IMR-90 (cell line): ENCODE measurements around the gene SLC6A7.

Source experiments
- BHLHE40 ChIP-seq: fragments of 150-350 bp; IDR thresholded peaks from 2 replicates; pipeline ENCODE4 v1.6.1; 2016; ENCODE audit warnings: mild to moderate bottlenecking, low read depth, low read length
- CEBPB ChIP-seq: IDR thresholded peaks from 2 replicates; pipeline ENCODE4 v1.6.1; 2012; ENCODE audit warnings: low read depth, low read length, improper control_type of control experiment
- MAZ ChIP-seq: IDR thresholded peaks from 2 replicates; pipeline ENCODE4 v1.6.1; 2012; ENCODE audit warnings: low read depth, mild to moderate bottlenecking, low read length, improper control_type of control experiment, moderate library complexity, borderline replicate concordance
- MXI1 ChIP-seq: IDR thresholded peaks from 2 replicates; pipeline ENCODE4 v1.6.1; 2012; ENCODE audit warnings: low read depth, mild to moderate bottlenecking, low read length, moderate library complexity, borderline replicate concordance
- POLR2A ChIP-seq: IDR thresholded peaks from 2 replicates; pipeline ENCODE4 v1.6.1; 2012; ENCODE audit warnings: mild to moderate bottlenecking, low read depth, low read length
- RAD21 ChIP-seq: IDR thresholded peaks from 2 replicates; pipeline ENCODE4 v1.6.1; 2012; ENCODE audit warnings: low read length, improper control_type of control experiment
- RFX5 ChIP-seq: IDR thresholded peaks from 2 replicates; pipeline ENCODE4 v1.8.0; 2012; ENCODE audit warnings: low read depth, mild to moderate bottlenecking, low read length, moderate library complexity
- SMC3 ChIP-seq: fragments of 150-350 bp; IDR thresholded peaks from 2 replicates; pipeline ENCODE4 v1.6.1; 2016; ENCODE audit warnings: low read depth, mild to moderate bottlenecking, antibody characterized with exemption, low read length, moderate library complexity
- TF ChIP-seq, protein P1 (sequence below): conservative IDR thresholded peaks from 2 replicates; pipeline ENCODE4 v1.5.1; 2012; ENCODE audit warnings: mild to moderate bottlenecking, low read depth, low read length, improper control_type of control experiment
- TF ChIP-seq, protein P2 (sequence below): fragments of 150-350 bp; IDR thresholded peaks from 2 replicates; pipeline ENCODE4 v1.6.1; 2016; ENCODE audit warnings: low read depth, mild to moderate bottlenecking, low read length, moderate library complexity, borderline replicate concordance

DNA sequence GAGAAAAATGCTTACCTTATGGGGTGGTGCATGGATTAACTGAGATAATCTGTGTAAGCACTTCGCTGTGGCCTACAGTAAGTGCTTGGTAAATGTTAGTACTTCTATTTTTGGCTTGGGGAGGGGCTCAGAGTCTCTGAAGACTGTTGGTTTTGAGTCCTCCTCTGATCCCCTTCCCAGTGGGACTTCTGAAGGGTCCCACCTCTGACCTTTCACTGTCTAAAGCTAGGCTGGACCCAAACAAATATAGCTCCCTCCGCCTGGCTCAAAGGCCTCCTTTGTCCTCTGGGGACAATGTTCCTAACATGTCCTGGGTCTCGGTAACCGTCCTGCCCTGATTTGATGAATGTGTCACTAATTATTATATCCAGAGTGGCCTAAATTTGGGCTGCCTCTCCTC is 64.9 kb downstream of the SLC6A7 start:
- TF ChIP-seq, protein P1, sequence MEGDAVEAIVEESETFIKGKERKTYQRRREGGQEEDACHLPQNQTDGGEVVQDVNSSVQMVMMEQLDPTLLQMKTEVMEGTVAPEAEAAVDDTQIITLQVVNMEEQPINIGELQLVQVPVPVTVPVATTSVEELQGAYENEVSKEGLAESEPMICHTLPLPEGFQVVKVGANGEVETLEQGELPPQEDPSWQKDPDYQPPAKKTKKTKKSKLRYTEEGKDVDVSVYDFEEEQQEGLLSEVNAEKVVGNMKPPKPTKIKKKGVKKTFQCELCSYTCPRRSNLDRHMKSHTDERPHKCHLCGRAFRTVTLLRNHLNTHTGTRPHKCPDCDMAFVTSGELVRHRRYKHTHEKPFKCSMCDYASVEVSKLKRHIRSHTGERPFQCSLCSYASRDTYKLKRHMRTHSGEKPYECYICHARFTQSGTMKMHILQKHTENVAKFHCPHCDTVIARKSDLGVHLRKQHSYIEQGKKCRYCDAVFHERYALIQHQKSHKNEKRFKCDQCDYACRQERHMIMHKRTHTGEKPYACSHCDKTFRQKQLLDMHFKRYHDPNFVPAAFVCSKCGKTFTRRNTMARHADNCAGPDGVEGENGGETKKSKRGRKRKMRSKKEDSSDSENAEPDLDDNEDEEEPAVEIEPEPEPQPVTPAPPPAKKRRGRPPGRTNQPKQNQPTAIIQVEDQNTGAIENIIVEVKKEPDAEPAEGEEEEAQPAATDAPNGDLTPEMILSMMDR: no peak
- no peak for TF ChIP-seq POLR2A
- TF ChIP-seq RFX5: no peak
- no peak for TF ChIP-seq RAD21
- TF ChIP-seq CEBPB: no peak
- TF ChIP-seq, protein P2, sequence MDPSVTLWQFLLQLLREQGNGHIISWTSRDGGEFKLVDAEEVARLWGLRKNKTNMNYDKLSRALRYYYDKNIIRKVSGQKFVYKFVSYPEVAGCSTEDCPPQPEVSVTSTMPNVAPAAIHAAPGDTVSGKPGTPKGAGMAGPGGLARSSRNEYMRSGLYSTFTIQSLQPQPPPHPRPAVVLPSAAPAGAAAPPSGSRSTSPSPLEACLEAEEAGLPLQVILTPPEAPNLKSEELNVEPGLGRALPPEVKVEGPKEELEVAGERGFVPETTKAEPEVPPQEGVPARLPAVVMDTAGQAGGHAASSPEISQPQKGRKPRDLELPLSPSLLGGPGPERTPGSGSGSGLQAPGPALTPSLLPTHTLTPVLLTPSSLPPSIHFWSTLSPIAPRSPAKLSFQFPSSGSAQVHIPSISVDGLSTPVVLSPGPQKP: no peak
- TF ChIP-seq BHLHE40: no peak
- TF ChIP-seq MAZ: no peak
- TF ChIP-seq SMC3: no peak
- TF ChIP-seq MXI1: no peak
